OCI-LY7 (cell line): ENCODE measurements around the gene ZNF181.

Source experiments
- EZH2phosphoT487 ChIP-seq: fragments of 200-600 bp; sonication (generic); IDR thresholded peaks from 2 replicates; pipeline ENCODE4 v1.6.1; 2018; ENCODE audit warnings: low read depth, borderline replicate concordance, mild to moderate bottlenecking, mixed run types, antibody characterized with exemption, low read length, moderate library complexity, mixed read lengths
- TF ChIP-seq, protein P1 (sequence below): fragments of 200-600 bp; sonication (generic); conservative IDR thresholded peaks from 2 replicates; pipeline ENCODE4 v1.5.1; 2014; ENCODE audit warnings: mild to moderate bottlenecking, antibody characterized with exemption, low read length, moderate library complexity, mixed read lengths

DNA sequence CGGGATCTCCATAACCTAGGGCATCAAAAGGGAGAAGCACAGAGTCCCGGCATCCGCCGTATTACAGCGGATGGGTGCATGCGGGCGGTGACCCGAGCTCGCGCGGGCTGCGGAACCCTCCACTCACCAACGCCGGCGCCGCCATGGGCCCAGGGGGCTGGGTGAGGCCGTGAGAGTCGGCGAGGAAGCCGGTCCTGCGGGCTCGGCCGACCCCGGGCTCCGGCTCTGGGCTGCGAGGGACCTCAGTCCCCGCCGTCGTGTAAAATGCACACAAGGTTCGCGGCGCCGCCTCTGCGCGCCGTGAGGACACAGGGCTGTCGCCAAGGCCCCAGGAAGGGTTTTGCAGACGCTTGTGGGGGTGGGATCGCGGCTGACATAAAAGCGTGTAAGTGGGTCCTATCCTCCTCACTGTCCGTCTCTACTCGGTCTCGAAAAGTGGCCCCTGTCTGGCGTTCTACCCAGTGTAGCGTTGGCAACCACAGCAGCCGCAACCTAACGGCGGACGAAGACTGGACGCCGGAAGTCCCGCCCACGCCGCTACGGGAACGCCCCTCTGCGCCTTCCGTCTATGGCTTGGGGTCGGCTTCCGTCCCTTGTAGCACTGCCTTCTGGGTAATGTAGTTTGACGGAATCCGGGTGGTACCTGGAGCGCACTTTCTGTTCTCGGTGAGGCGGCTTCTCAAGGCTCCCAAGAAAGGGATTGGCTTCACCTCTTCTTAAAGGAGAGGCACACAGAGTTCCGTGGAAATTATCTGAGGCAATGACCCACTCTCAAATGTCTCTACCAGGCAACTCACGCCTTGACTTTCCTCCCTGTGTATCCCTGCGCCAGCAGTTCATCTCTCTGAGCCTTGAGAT, 38.9 kb downstream of the ZNF181 start, which contains the start of gene ZNF599:
- TF ChIP-seq, protein P1, sequence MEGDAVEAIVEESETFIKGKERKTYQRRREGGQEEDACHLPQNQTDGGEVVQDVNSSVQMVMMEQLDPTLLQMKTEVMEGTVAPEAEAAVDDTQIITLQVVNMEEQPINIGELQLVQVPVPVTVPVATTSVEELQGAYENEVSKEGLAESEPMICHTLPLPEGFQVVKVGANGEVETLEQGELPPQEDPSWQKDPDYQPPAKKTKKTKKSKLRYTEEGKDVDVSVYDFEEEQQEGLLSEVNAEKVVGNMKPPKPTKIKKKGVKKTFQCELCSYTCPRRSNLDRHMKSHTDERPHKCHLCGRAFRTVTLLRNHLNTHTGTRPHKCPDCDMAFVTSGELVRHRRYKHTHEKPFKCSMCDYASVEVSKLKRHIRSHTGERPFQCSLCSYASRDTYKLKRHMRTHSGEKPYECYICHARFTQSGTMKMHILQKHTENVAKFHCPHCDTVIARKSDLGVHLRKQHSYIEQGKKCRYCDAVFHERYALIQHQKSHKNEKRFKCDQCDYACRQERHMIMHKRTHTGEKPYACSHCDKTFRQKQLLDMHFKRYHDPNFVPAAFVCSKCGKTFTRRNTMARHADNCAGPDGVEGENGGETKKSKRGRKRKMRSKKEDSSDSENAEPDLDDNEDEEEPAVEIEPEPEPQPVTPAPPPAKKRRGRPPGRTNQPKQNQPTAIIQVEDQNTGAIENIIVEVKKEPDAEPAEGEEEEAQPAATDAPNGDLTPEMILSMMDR, result no peak
- TF ChIP-seq EZH2phosphoT487, result no peak
